Measurements from ENCODE around the gene ADIPOQ. TPM values are rescaled to one million over a fixed set of nuclear protein-coding genes. Genes with fewer than 3 reads are reported as not detected.
A peak's percentile ranks its signal among the peaks of the same experiment; 100 is the strongest.
"Not testable (repeated sequence)": the region's sequence is repeated elsewhere in the genome, so short reads cannot be mapped to it uniquely, and the experiment has no call there.

ADIPOQ gene
- total RNA-seq, 1 donor from 2014 or later = not detected

- ATAC-seq (no peak), DNase-seq (no peak)
- TF ChIP-seq, protein P1, sequence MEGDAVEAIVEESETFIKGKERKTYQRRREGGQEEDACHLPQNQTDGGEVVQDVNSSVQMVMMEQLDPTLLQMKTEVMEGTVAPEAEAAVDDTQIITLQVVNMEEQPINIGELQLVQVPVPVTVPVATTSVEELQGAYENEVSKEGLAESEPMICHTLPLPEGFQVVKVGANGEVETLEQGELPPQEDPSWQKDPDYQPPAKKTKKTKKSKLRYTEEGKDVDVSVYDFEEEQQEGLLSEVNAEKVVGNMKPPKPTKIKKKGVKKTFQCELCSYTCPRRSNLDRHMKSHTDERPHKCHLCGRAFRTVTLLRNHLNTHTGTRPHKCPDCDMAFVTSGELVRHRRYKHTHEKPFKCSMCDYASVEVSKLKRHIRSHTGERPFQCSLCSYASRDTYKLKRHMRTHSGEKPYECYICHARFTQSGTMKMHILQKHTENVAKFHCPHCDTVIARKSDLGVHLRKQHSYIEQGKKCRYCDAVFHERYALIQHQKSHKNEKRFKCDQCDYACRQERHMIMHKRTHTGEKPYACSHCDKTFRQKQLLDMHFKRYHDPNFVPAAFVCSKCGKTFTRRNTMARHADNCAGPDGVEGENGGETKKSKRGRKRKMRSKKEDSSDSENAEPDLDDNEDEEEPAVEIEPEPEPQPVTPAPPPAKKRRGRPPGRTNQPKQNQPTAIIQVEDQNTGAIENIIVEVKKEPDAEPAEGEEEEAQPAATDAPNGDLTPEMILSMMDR (IDR thresholded peaks at IDR 0.05) = no peak
- Histone ChIP-seq H3K36me3 (no peaks in the 10 kb centered on the region), H3K4me3 (no peak overlapping the region), H3K9me3 (no peaks in the 10 kb centered on the region), H3K27me3 (ENCODE audit: low read depth) (no peaks in the 10 kb centered on the region), H3K4me1 (peaks cover 11% of the 10 kb centered on the region), H3K27ac (no peak overlapping the region)
- intact Hi-C loops (cut with DNase I) = no loop called here
These were observed 27.0 kb downstream of the ADIPOQ start for GRCh38 chr3:186869253-186870100.

DNA sequence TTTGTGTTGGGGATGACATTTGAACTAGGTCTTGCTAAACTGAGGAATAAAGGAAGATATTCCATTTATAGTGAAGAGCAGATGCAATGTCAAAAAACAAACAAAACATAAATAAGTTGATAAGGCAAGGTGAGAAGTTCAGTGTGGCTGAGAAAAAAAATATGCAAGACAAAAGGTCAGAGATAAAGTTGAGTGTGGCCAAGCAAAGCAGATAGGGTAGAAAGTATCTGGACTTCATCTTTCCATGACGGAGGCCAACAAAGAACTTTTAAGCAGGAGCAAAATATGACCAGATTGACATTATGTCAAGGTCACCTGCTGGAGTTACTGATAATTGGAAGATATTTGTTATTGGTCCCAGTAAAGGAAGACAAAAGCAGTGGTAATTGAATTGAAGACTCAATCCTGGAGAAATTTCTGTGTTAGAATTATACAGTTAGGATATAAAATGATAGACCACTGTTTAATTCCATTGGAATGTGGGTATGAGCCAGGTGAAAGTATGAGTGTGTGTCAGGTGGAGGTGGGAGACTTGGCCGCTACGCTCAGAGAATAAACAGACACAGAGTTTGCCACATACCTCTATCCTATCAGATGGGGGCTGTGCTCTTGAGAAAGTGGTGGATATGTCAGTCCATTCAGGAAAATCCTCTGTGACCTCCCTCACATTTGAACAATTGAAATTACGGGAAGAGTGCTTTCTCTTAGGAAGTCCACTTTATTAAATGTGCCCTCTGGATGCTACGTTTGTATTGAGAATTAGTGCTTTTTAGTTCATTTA lies 28.1 kb downstream of the ADIPOQ start:
- intact Hi-C loops (cut with DNase I) = no loop called here
- Histone ChIP-seq H3K27ac (no peak overlapping the region), H3K27me3 (ENCODE audit: low read depth) (no peaks in the 10 kb centered on the region), H3K4me3 (no peak overlapping the region), H3K36me3 (no peaks in the 10 kb centered on the region), H3K4me1 (peaks cover 11% of the 10 kb centered on the region), H3K9me3 (no peaks in the 10 kb centered on the region)
- TF ChIP-seq, protein P1 (IDR thresholded peaks at IDR 0.05) = no peak
- ATAC-seq = no peak
- DNase-seq = no peak

DNA sequence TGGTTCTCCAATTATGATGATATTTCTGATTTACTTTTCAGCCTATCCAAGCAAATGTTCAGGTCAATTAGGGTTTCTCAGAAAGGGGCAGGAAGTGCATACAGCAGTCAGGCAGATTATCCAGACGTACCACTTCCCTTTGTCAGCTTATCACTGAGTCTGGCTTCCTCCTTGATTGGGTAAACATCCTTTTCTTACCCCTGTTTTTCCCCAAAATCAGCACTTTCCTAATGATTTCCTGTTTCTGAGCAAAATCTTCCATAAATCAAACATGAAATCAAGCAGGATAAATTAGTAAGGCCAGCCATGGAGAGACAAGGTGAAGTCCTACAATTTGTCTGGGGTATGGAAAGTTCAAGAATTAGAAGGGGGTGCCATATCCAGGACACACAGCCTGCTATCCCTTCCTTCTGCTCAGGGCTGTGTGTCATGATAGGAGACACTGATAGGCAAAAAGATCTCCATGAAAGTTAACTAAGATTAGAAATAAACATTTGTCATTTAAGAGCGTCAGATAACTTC lies 29.0 kb downstream of the ADIPOQ start:
- H3K27ac ChIP-seq = no peak overlapping the region
- ATAC-seq (peak in 1 of 2 donors; percentile 42), DNase-seq (no peak)
- H3K9me3 ChIP-seq = no peaks in the 10 kb centered on the region
- TF ChIP-seq, protein P1 (IDR thresholded peaks at IDR 0.05) = no peak
- no peak overlapping the region for H3K4me3 ChIP-seq
- no peaks in the 10 kb centered on the region for H3K27me3 ChIP-seq (ENCODE audit: low read depth)
- peaks cover 11% of the 10 kb centered on the region for H3K4me1 ChIP-seq
- intact Hi-C loops (cut with DNase I) = no loop called here
- no peaks in the 10 kb centered on the region for H3K36me3 ChIP-seq

DNA sequence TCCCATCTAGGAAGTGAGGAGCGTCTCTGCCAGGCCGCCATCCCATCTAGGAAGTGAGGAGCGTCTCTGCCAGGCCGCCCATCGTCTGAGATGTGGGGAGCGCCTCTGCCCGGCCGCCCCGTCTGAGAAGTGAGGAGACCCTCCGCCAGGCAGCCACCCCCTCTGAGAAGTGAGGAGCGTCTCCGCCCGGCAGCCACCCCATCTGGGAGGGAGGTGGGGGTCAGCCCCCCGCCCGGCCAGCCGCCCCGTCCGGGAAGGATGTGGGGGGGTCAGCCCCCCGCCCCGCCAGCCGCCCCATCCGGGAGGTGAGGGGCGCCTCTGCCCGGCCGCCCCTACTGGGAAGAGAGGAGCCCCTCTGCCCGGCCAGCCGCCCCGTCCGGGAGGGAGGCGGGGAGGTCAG lies 31.3 kb downstream of the ADIPOQ start:
- H3K27ac ChIP-seq; intact Hi-C loops (cut with DNase I); ATAC-seq; DNase-seq; H3K4me3 ChIP-seq; H3K36me3 ChIP-seq; H3K27me3 ChIP-seq (ENCODE audit: low read depth); H3K9me3 ChIP-seq: not testable (repeated sequence)
- peaks cover 11% of the 10 kb centered on the region for H3K4me1 ChIP-seq

DNA sequence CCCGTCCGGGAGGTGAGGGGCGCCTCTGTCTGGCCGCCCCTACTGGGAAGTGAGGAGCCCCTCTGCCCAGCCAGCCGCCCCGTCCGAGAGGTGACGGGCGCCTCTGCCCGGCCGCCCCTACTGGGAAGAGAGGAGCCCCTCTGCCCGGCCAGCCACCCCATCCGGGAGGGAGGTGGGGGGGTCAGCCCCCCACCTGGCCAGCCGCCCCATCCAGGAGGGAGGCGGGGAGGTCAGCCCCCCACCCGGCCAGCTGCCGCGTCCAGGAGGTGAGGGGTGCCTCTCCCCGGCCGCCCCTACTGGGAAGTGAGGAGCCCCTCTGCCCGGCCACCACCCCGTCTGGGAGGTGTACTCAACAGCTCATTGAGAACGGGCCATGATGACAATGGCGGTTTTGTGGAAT lies 31.7 kb downstream of the ADIPOQ start:
- ATAC-seq; H3K27me3 ChIP-seq (ENCODE audit: low read depth); DNase-seq; H3K27ac ChIP-seq; H3K36me3 ChIP-seq; H3K9me3 ChIP-seq; intact Hi-C loops (cut with DNase I); H3K4me3 ChIP-seq: not testable (repeated sequence)
- peaks cover 11% of the 10 kb centered on the region for H3K4me1 ChIP-seq

GRCh38 chr3:186874841-186875240 lies 32.3 kb downstream of the ADIPOQ start:
- H3K36me3 ChIP-seq; H3K27me3 ChIP-seq (ENCODE audit: low read depth); DNase-seq; ATAC-seq; H3K27ac ChIP-seq; H3K4me3 ChIP-seq; intact Hi-C loops (cut with DNase I); H3K9me3 ChIP-seq: not testable (repeated sequence)
- peaks cover 11% of the 10 kb centered on the region for H3K4me1 ChIP-seq
